Measurements from ENCODE around the gene SPAM1. TPM values are rescaled to one million over a fixed set of nuclear protein-coding genes. Genes with fewer than 3 reads are reported as not detected.
"Not testable (repeated sequence)": the region's sequence is repeated elsewhere in the genome, so short reads cannot be mapped to it uniquely, and the experiment has no call there.

The SPAM1 gene
- total RNA-seq, 4 donors from 2014 or later = not detected

DNA sequence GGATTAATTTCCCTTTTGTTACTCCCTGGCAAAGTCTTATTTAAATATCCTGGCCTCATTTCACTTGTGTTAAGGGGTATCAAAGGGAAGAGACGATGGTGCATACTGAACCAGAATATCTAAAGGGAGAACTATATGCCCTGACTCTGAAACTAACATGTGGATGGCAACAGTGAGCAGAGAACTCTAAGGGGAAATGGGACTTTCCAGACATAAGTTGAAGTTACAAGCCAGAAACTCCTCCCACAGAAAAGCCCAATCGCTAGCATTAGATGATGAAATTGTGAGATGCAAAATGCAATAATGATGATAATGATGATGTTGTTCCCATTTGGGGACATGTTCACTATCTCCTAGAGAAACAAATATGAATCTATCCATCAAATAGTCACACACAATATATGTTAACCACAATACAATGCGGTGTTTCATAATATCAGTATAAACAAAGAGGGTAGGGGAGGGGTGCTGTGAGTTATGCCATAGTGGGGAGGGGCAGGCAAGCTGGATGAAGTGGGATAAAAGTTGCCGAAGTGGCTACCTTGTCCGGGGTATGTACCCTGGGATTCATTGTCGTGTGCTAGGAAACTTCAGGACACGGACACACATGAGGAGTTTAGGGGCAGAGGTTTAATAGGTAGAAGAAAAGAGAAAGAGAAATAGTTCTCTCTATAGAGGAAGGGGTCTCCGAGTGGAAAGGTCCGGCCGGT is 70.7 kb downstream of the SPAM1 start:
- 88 to 92% methylated on average over 7 to 10 of the region's 10 CpGs for WGBS, 2 donors (ENCODE audit: low coverage in 1 of 2)
- intact Hi-C loops (cut with DNase I; ENCODE audit: low total_unique reads) (no loop called here), in situ Hi-C loops (cut with MboI; ENCODE audit: low pct_ligation_motif_present in 1 of 4, low pct_unique_long_range_greater_than_20kb in 1 of 4, low sequenced_read_pairs in 3 of 4) (no loop called here)
- DNase-seq = no peak
- Histone ChIP-seq H3K27me3 (no peaks in the 10 kb centered on the region), H3K36me3 (no peaks in the 10 kb centered on the region), H3K4me1 (no peaks in the 10 kb centered on the region), H3K27ac (no peak overlapping the region), H3K4me3 (no peak overlapping the region), H3K9me3 (no peaks in the 10 kb centered on the region)
- TF ChIP-seq CTCF (IDR thresholded peaks at IDR 0.05) (no peak), EP300 (IDR thresholded peaks at IDR 0.05; ENCODE audit: low read depth) (no peak), POLR2A (IDR thresholded peaks at IDR 0.05) (no peak)

DNA sequence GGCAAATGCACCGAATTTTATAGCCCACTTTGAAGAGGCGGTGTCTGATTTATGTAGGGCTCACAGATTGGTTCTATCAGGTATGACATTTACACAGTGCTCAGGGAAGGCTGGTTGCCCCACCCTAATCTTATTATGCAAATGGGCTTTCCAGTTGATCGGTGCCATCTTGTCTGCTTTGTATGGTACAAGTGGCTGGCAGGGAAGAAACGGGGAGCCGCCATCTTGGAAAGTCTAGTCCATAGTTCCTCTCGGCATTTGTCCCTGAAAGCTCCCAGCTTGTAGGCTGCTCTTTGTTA is 71.2 kb downstream of the SPAM1 start:
- DNase-seq = no peak
- no peak overlapping the region for H3K27ac ChIP-seq
- no peak for TF ChIP-seq CTCF (IDR thresholded peaks at IDR 0.05)

DNA sequence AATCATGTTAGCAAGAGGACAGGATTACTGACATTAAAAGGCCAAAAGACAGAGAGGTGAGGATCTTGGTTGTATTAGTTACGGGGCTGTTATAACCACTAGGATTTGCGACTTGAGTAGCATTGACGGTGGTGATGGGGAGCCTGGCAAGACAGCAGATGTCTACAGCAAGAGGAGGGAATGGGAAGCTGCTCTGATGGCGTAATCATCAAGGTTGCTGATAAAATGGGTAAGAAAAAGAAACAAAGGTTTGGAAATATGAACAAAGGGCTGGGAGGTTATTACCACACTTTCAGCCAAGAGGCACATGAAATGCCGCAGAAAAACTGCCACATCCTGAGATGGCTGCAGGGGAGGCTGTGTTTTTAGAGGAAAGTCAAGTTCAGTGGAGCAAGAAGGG is 73.9 kb downstream of the SPAM1 start:
- Histone ChIP-seq H3K36me3 (no peaks in the 10 kb centered on the region), H3K9me3 (no peaks in the 10 kb centered on the region), H3K27ac (no peak overlapping the region), H3K4me1 (no peaks in the 10 kb centered on the region), H3K4me3 (no peak overlapping the region), H3K27me3 (no peaks in the 10 kb centered on the region)
- intact Hi-C loops (cut with DNase I; ENCODE audit: low total_unique reads) = no loop called here
- WGBS, 2 donors (ENCODE audit: low coverage in 1 of 2) = 71 to 92% methylated on average over 5 of the region's 5 CpGs
- in situ Hi-C loops (cut with MboI; ENCODE audit: low pct_ligation_motif_present in 1 of 4, low pct_unique_long_range_greater_than_20kb in 1 of 4, low sequenced_read_pairs in 3 of 4) = no loop called here
- TF ChIP-seq EP300 (IDR thresholded peaks at IDR 0.05; ENCODE audit: low read depth) (no peak), POLR2AphosphoS5 (IDR thresholded peaks at IDR 0.05) (no peak), CTCF (IDR thresholded peaks at IDR 0.05) (no peak), POLR2A (IDR thresholded peaks at IDR 0.05) (no peak)
- DNase-seq = no peak

More for the DNA sequence above, 71.2 kb downstream of the SPAM1 start:
- intact Hi-C loops (cut with DNase I; ENCODE audit: low total_unique reads) = no loop called here
- no peaks in the 10 kb centered on the region for H3K9me3 ChIP-seq
- no peaks in the 10 kb centered on the region for H3K4me1 ChIP-seq
- H3K4me3 ChIP-seq = no peak overlapping the region
- H3K27me3 ChIP-seq = no peaks in the 10 kb centered on the region
- H3K36me3 ChIP-seq = no peaks in the 10 kb centered on the region
- in situ Hi-C loops (cut with MboI; ENCODE audit: low pct_ligation_motif_present in 1 of 4, low pct_unique_long_range_greater_than_20kb in 1 of 4, low sequenced_read_pairs in 3 of 4) = no loop called here
- WGBS, 2 donors (ENCODE audit: low coverage in 1 of 2) = 83 to 90% methylated on average over 2 to 6 of the region's 6 CpGs

DNA sequence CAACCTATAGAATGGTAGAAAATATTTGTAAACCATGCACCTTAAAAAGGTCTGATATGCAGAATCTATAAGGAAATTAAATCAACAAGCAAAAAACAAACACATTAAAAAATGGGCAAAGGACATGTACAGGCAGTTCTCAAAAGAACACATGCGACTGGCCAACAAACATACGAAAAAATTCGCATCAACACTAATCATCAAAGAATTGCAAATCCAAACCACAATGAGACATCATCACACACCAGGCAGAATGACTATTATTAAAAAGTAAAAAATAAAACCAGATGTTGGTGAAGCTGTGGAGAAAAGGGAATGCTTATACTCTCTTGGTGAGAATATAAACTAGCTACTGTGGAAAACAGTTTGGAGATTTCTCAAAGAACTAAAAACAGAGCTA is 74.7 kb downstream of the SPAM1 start:
- intact Hi-C loops (cut with DNase I; ENCODE audit: low total_unique reads) = no loop called here
- Histone ChIP-seq H3K27ac (no peak overlapping the region), H3K27me3 (no peaks in the 10 kb centered on the region), H3K4me3 (no peak overlapping the region), H3K36me3 (no peaks in the 10 kb centered on the region), H3K9me3 (no peaks in the 10 kb centered on the region), H3K4me1 (no peaks in the 10 kb centered on the region)
- in situ Hi-C loops (cut with MboI; ENCODE audit: low pct_ligation_motif_present in 1 of 4, low pct_unique_long_range_greater_than_20kb in 1 of 4, low sequenced_read_pairs in 3 of 4) = no loop called here
- WGBS, 2 donors (ENCODE audit: low coverage in 1 of 2) = 88 to 95% methylated on average over 3 of the region's 3 CpGs
- TF ChIP-seq POLR2A (IDR thresholded peaks at IDR 0.05) = no peak
- TF ChIP-seq POLR2AphosphoS5 (IDR thresholded peaks at IDR 0.05) = no peak
- no peak for TF ChIP-seq CTCF (IDR thresholded peaks at IDR 0.05)
- no peak for TF ChIP-seq EP300 (IDR thresholded peaks at IDR 0.05; ENCODE audit: low read depth)
- DNase-seq = no peak

DNA sequence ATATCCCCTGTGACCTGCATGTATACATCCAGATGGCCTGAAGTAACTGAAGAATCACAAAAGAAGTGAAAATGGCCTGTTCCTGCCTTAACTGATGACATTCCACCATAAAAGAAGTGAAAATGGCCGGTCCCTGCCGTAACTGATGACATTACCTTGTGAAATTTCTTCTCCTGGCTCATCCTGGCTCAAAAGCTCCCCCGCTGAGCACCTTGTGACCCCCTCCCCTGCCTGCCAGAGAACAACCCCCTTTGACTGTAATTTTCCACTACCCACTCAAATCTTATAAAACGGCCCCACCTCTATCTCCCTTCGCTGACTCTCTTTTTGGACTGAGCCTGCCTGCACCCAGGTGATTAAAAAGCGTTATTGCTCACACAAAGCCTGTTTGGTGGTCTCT is 83.3 kb downstream of the SPAM1 start:
- H3K4me1 ChIP-seq; DNase-seq; in situ Hi-C loops (cut with MboI; ENCODE audit: low pct_ligation_motif_present in 1 of 4, low pct_unique_long_range_greater_than_20kb in 1 of 4, low sequenced_read_pairs in 3 of 4); H3K27ac ChIP-seq; H3K36me3 ChIP-seq; intact Hi-C loops (cut with DNase I; ENCODE audit: low total_unique reads); H3K4me3 ChIP-seq; H3K9me3 ChIP-seq; H3K27me3 ChIP-seq: not testable (repeated sequence)
- WGBS, 2 donors (ENCODE audit: low coverage in 1 of 2) = 78 to 81% methylated on average over 4 to 6 of the region's 6 CpGs

Measured in transverse colon (tissue), 4 donors.